ENCODE data around the gene PIK3R1. TPM values are rescaled to one million over a fixed set of nuclear protein-coding genes. Genes with fewer than 3 reads are reported as not detected.

The PIK3R1 gene
- total RNA-seq, 1 donor from 2014 or later: 24.2 TPM

- H3K36me3 Mint-ChIP-seq: peaks cover 2% of the 10 kb centered on the region
- H3F3A ChIP-seq (ENCODE audit: low read depth): no peaks in the 10 kb centered on the region
- H3K27me3 Mint-ChIP-seq (ENCODE audit: insufficient read depth, low read depth): no peaks in the 10 kb centered on the region
- H3K4me2 ChIP-seq: no peak overlapping the region
- no peak overlapping the region for H3K4me3 ChIP-seq
- no peak overlapping the region for H3K27ac ChIP-seq
- no peak overlapping the region for H3K4me3 Mint-ChIP-seq
- H2AFZ ChIP-seq (replicated peaks): no peak overlapping the region
- H3K4me1 ChIP-seq: peaks cover 5% of the 10 kb centered on the region
- DNase-seq (ENCODE audit: low spot score): no peak
- H3K27ac Mint-ChIP-seq: no peak overlapping the region
- H3K9me3 ChIP-seq (ENCODE audit: low read depth): no peaks in the 10 kb centered on the region
- no peak for TF ChIP-seq CTCF (IDR thresholded peaks at IDR 0.05)
- TF ChIP-seq EZH2phosphoT487 (IDR thresholded peaks at IDR 0.05): no peak
- TF ChIP-seq EZH2 (IDR thresholded peaks at IDR 0.05): no peak
- no peaks in the 10 kb centered on the region for H3K36me3 ChIP-seq
- no peaks in the 10 kb centered on the region for H4K20me1 ChIP-seq (ENCODE audit: low read depth)
- H3K79me2 ChIP-seq (ENCODE audit: low read depth): no peaks in the 10 kb centered on the region
- H3K4me1 Mint-ChIP-seq: peaks cover 30% of the 10 kb centered on the region
- no peak overlapping the region for H3K9ac ChIP-seq
- H3K9me3 Mint-ChIP-seq: peaks cover 10% of the 10 kb centered on the region
- no peaks in the 10 kb centered on the region for H3K27me3 ChIP-seq
These were observed 127.9 kb downstream of the PIK3R1 start for GRCh38 chr5:68343421-68343826.

- no peaks in the 10 kb centered on the region for H4K20me1 ChIP-seq (ENCODE audit: low read depth)
- H3K27me3 ChIP-seq: no peaks in the 10 kb centered on the region
- TF ChIP-seq CTCF (IDR thresholded peaks at IDR 0.05) (no peak), EZH2phosphoT487 (IDR thresholded peaks at IDR 0.05) (no peak), EZH2 (IDR thresholded peaks at IDR 0.05) (no peak)
- H3K79me2 ChIP-seq (ENCODE audit: low read depth): no peaks in the 10 kb centered on the region
- Mint-ChIP-seq H3K4me3 (no peak overlapping the region), H3K27ac (no peak overlapping the region), H3K27me3 (ENCODE audit: insufficient read depth, low read depth) (peaks cover 2% of the 10 kb centered on the region), H3K36me3 (peaks cover 2% of the 10 kb centered on the region), H3K4me1 (peaks cover 26% of the 10 kb centered on the region), H3K9me3 (peaks cover 10% of the 10 kb centered on the region)
- no peak overlapping the region for H3K4me2 ChIP-seq
- no peaks in the 10 kb centered on the region for H3F3A ChIP-seq (ENCODE audit: low read depth)
- DNase-seq (ENCODE audit: low spot score): no peak
- H3K27ac ChIP-seq: no peak overlapping the region
- H3K9ac ChIP-seq: no peak overlapping the region
- no peak overlapping the region for H2AFZ ChIP-seq (replicated peaks)
- no peaks in the 10 kb centered on the region for H3K9me3 ChIP-seq (ENCODE audit: low read depth)
- H3K36me3 ChIP-seq: no peaks in the 10 kb centered on the region
- no peak overlapping the region for H3K4me3 ChIP-seq
- H3K4me1 ChIP-seq: peaks cover 2% of the 10 kb centered on the region
These were observed 129.0 kb downstream of the PIK3R1 start for GRCh38 chr5:68344447-68345111.

- no peaks in the 10 kb centered on the region for H3K79me2 ChIP-seq (ENCODE audit: low read depth)
- no peak overlapping the region for H3K27ac ChIP-seq
- no peak for DNase-seq (ENCODE audit: low spot score)
- no peak overlapping the region for H3K27ac Mint-ChIP-seq
- no peak overlapping the region for H3K4me3 Mint-ChIP-seq
- TF ChIP-seq EZH2 (IDR thresholded peaks at IDR 0.05): no peak
- no peak for TF ChIP-seq CTCF (IDR thresholded peaks at IDR 0.05)
- TF ChIP-seq EZH2phosphoT487 (IDR thresholded peaks at IDR 0.05): no peak
- no peak overlapping the region for H3K4me2 ChIP-seq
- no peak overlapping the region for H2AFZ ChIP-seq (replicated peaks)
- H3K4me1 Mint-ChIP-seq: peaks cover 24% of the 10 kb centered on the region
- H3K4me3 ChIP-seq: no peak overlapping the region
- no peaks in the 10 kb centered on the region for H3K36me3 ChIP-seq
- H4K20me1 ChIP-seq (ENCODE audit: low read depth): no peaks in the 10 kb centered on the region
- H3K9me3 Mint-ChIP-seq: peaks cover 11% of the 10 kb centered on the region
- no peaks in the 10 kb centered on the region for H3K4me1 ChIP-seq
- no peaks in the 10 kb centered on the region for H3K9me3 ChIP-seq (ENCODE audit: low read depth)
- no peak overlapping the region for H3K9ac ChIP-seq
- no peaks in the 10 kb centered on the region for H3F3A ChIP-seq (ENCODE audit: low read depth)
- no peaks in the 10 kb centered on the region for H3K27me3 ChIP-seq
- peaks cover 2% of the 10 kb centered on the region for H3K27me3 Mint-ChIP-seq (ENCODE audit: insufficient read depth, low read depth)
- peaks cover 2% of the 10 kb centered on the region for H3K36me3 Mint-ChIP-seq
These were observed 129.6 kb downstream of the PIK3R1 start for GRCh38 chr5:68345171-68345570.

Measured in neural progenitor cell (in vitro differentiated cells).